ENCODE measurements around the gene LYSET. TPM values are rescaled to one million over a fixed set of nuclear protein-coding genes. Genes with fewer than 3 reads are reported as not detected.

The LYSET gene
- total RNA-seq, 2 experiments from 2014 or later = 5.8 TPM

DNA sequence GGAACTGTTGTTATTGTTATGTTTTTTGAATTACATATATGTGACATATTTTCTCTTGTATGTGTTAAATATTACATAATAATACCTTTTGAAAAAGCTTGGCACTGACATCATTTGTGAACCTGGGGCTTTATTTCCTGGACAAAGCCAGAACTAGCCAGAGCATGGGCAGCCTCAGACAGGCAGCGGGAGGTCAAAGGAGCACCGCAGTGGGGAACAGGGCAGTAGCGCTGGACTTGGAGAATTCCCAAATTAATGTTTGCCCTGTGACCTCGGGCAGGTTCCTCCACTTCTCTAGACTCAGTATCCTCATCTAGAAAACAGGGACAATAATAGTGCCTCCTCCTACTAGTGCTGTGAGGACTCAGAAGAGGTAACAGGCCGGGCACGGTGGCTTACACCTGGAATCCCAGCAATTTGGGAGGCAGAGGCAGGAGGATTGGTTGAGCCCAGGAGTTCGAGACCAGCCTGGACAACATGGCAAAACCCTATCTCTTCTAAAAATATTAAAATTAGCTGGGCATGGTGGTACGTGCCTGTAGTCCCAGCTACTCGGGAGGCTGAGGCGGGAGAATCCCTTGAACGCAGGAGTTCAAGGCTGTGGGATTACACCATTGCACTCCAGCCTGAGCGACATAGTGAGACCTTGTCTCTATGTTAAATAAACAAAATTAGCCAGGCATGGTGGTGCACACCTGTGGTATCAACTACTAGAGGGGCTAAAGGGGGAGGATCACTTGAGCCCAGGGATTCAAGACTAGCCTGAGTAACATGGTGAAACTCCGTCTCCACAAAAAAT is 42.1 kb upstream of the LYSET start:
- no peaks in the 10 kb centered on the region for H3K9me3 Mint-ChIP-seq
- POLR2A ChIA-PET = no interaction called here
- intact Hi-C loops (cut with DNase I, micrococcal nuclease) = no loop called here

DNA sequence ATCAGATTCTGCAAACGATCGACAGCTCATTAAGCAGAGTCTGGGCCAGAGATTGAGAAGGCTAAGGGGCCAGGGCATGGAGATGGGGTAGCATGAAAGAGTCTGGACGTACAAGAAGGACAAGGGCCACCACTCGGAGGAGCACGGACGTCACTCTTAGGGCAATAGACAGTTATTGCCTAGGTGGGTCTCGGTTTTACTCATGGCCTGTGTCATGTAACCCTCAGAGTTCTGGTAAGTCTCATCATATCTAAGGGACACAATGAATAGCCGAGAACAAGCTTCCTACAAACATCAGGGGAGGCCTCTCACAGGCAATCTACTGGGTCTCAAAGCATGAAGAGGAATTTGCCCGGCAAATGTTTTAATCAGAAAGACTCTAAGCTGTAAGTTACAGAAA is 39.0 kb upstream of the LYSET start:
- no peak overlapping the region for H3K4me3 Mint-ChIP-seq
- Histone ChIP-seq H3K4me3 (ENCODE audit: low read length) (no peak overlapping the region), H3K27me3 (ENCODE audit: control insufficient read depth in 1 of 2, insufficient read depth in 2 of 2, low read length in 2 of 2) (no peaks in the 10 kb centered on the region), H3K9me3 (ENCODE audit: control insufficient read depth in 1 of 2, insufficient read depth in 1 of 2, low read length in 2 of 2) (no peaks in the 10 kb centered on the region), H3K36me3 (ENCODE audit: insufficient read depth, low read length) (no peaks in the 10 kb centered on the region), H3K4me1 (ENCODE audit: insufficient read depth, low read length) (no peaks in the 10 kb centered on the region), H3K27ac (ENCODE audit: low read depth in 1 of 2, low read length in 2 of 2) (no peak overlapping the region)
- intact Hi-C loops (cut with DNase I, micrococcal nuclease) = no loop called here
- DNase-seq = no peak
- H3K4me1 Mint-ChIP-seq (ENCODE audit: low read depth) = no peaks in the 10 kb centered on the region
- TF ChIP-seq, protein P1, sequence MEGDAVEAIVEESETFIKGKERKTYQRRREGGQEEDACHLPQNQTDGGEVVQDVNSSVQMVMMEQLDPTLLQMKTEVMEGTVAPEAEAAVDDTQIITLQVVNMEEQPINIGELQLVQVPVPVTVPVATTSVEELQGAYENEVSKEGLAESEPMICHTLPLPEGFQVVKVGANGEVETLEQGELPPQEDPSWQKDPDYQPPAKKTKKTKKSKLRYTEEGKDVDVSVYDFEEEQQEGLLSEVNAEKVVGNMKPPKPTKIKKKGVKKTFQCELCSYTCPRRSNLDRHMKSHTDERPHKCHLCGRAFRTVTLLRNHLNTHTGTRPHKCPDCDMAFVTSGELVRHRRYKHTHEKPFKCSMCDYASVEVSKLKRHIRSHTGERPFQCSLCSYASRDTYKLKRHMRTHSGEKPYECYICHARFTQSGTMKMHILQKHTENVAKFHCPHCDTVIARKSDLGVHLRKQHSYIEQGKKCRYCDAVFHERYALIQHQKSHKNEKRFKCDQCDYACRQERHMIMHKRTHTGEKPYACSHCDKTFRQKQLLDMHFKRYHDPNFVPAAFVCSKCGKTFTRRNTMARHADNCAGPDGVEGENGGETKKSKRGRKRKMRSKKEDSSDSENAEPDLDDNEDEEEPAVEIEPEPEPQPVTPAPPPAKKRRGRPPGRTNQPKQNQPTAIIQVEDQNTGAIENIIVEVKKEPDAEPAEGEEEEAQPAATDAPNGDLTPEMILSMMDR (IDR thresholded peaks at IDR 0.05) = no peak
- H3K9me3 Mint-ChIP-seq = no peaks in the 10 kb centered on the region
- POLR2A ChIA-PET = no interaction called here
- CTCF ChIA-PET = no interaction called here
- no peak for ATAC-seq (ENCODE audit: poor library complexity)
- H3K27me3 Mint-ChIP-seq = no peaks in the 10 kb centered on the region
- H3K27ac Mint-ChIP-seq = no peak overlapping the region
- H3K36me3 Mint-ChIP-seq (ENCODE audit: low read depth) = no peaks in the 10 kb centered on the region

More for the DNA sequence above, 42.1 kb upstream of the LYSET start:
- no peaks in the 10 kb centered on the region for H3K9me3 ChIP-seq (ENCODE audit: control insufficient read depth in 1 of 2, insufficient read depth in 1 of 2, low read length in 2 of 2)
- H3K27ac ChIP-seq (ENCODE audit: low read depth in 1 of 2, low read length in 2 of 2) = no peak overlapping the region
- no peak for ATAC-seq (ENCODE audit: poor library complexity)
- Mint-ChIP-seq H3K27me3 (no peaks in the 10 kb centered on the region), H3K4me3 (no peak overlapping the region), H3K36me3 (ENCODE audit: low read depth) (no peaks in the 10 kb centered on the region), H3K27ac (no peak overlapping the region), H3K4me1 (ENCODE audit: low read depth) (peaks cover 6% of the 10 kb centered on the region)
- CTCF ChIA-PET = interaction anchor here (1.2 kb wide), 1 partner anchor 30 kb away, joined by 3 read pairs; no protein-coding TSS in a partner anchor
- TF ChIP-seq, protein P1 (IDR thresholded peaks at IDR 0.05) = no peak
- H3K36me3 ChIP-seq (ENCODE audit: insufficient read depth, low read length) = no peaks in the 10 kb centered on the region
- H3K4me1 ChIP-seq (ENCODE audit: insufficient read depth, low read length) = no peaks in the 10 kb centered on the region
- no peaks in the 10 kb centered on the region for H3K27me3 ChIP-seq (ENCODE audit: control insufficient read depth in 1 of 2, insufficient read depth in 2 of 2, low read length in 2 of 2)
- H3K4me3 ChIP-seq (ENCODE audit: low read length) = no peak overlapping the region
- no peak for DNase-seq

DNA sequence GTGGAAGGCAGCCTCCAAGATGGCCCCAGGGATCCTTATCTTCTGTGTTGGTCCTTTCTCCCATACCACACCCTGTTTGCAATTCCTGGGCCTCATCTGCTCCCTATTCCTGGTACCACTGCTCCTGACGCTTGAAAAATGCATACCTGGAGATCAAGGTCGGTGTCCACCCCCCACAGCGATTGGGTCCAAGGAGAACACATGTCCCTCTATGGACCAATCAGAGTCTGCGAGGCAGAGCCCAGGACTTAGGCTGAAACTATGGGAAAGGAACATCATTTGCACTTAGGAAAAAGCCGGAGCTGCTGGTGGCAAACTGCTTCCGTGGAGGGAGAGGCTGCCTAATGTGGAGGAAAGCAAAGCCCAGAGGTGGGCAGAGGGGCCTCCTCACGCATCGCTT is 36.1 kb upstream of the LYSET start:
- Mint-ChIP-seq H3K27ac (no peak overlapping the region), H3K36me3 (ENCODE audit: low read depth) (no peaks in the 10 kb centered on the region), H3K4me3 (no peak overlapping the region), H3K9me3 (no peaks in the 10 kb centered on the region), H3K27me3 (no peaks in the 10 kb centered on the region), H3K4me1 (ENCODE audit: low read depth) (no peaks in the 10 kb centered on the region)
- ATAC-seq (ENCODE audit: poor library complexity) (no peak), DNase-seq (no peak)
- Histone ChIP-seq H3K27me3 (ENCODE audit: control insufficient read depth in 1 of 2, insufficient read depth in 2 of 2, low read length in 2 of 2) (no peaks in the 10 kb centered on the region), H3K36me3 (ENCODE audit: insufficient read depth, low read length) (no peaks in the 10 kb centered on the region), H3K4me3 (ENCODE audit: low read length) (no peak overlapping the region), H3K4me1 (ENCODE audit: insufficient read depth, low read length) (no peaks in the 10 kb centered on the region), H3K27ac (ENCODE audit: low read depth in 1 of 2, low read length in 2 of 2) (no peak overlapping the region), H3K9me3 (ENCODE audit: control insufficient read depth in 1 of 2, insufficient read depth in 1 of 2, low read length in 2 of 2) (no peaks in the 10 kb centered on the region)
- TF ChIP-seq, protein P1 (IDR thresholded peaks at IDR 0.05) = no peak
- ChIA-PET CTCF (no interaction called here), POLR2A (no interaction called here)
- intact Hi-C loops (cut with DNase I, micrococcal nuclease) = no loop called here

Measured in CD4-positive, alpha-beta T cell (primary cell).